Left renal cortex interstitium (tissue), 4 donors: ENCODE measurements around the gene PCMTD2. TPM values are rescaled to one million over a fixed set of nuclear protein-coding genes. Genes with fewer than 3 reads are reported as not detected.

Source experiments
- DNase-seq, 4 donors: peaks; one replicate each; pipeline ENCODE4 v3.0.0-alpha.2; 2013; ENCODE audit warnings: low read depth in 4 of 4, low spot score in 2 of 4, missing footprints in 1 of 4
- polyA plus RNA-seq, 4 donors: library from polyadenylated mRNA; unstranded; fragments of 120-200 nt; gene quantifications; one replicate each; pipeline ENCODE4 v1.2.1, GENCODE V29; 2013; ENCODE audit not compliant: insufficient read length in 4 of 4

Gene PCMTD2
- polyA plus RNA-seq, 4 donors = 128 to 206 (median 158) TPM

- no peak for DNase-seq
Observed at GRCh38 chr20:64254571-64255360, 782 bp upstream of the PCMTD2 start.

GRCh38 chr20:64256282-64256935, 861 bp downstream of the PCMTD2 start:
- no peak for DNase-seq

- DNase-seq = no peak
Observed at GRCh38 chr20:64257107-64257757, 1.7 kb downstream of the PCMTD2 start.

- no peak for DNase-seq
Observed at GRCh38 chr20:64258071-64258823, 2.7 kb downstream of the PCMTD2 start.

- no peak for DNase-seq
Observed at GRCh38 chr20:64260239-64260638, 4.7 kb downstream of the PCMTD2 start.

- peak; percentile 24 to 53 (median 42) for DNase-seq
Observed at GRCh38 chr20:64261138-64261537, 5.6 kb downstream of the PCMTD2 start.

GRCh38 chr20:64264091-64264490, 8.5 kb downstream of the PCMTD2 start:
- DNase-seq = no peak

GRCh38 chr20:64265201-64265600, 9.7 kb downstream of the PCMTD2 start:
- DNase-seq = no peak

- DNase-seq = no peak
Observed at GRCh38 chr20:64266988-64267387, 11.4 kb downstream of the PCMTD2 start.

GRCh38 chr20:64268174-64268573, 12.6 kb downstream of the PCMTD2 start:
- DNase-seq = no peak

GRCh38 chr20:64269604-64270411, 14.3 kb downstream of the PCMTD2 start:
- no peak for DNase-seq

GRCh38 chr20:64271636-64272035, 16.1 kb downstream of the PCMTD2 start:
- DNase-seq = no peak

- DNase-seq = no peak
Observed at GRCh38 chr20:64273109-64273508, 17.6 kb downstream of the PCMTD2 start.

- DNase-seq = no peak
Observed at GRCh38 chr20:64276817-64277216, 21.3 kb downstream of the PCMTD2 start.

- DNase-seq = no peak
Observed at GRCh38 chr20:64277571-64278316, 22.2 kb downstream of the PCMTD2 start.

- DNase-seq = no peak
Observed at GRCh38 chr20:64278317-64278681, 22.8 kb downstream of the PCMTD2 start.

- DNase-seq = no peak
Observed at GRCh38 chr20:64279826-64280459, 24.4 kb downstream of the PCMTD2 start.

- DNase-seq = no peak
Observed at GRCh38 chr20:64280460-64280843, 24.9 kb downstream of the PCMTD2 start.

- DNase-seq = no peak
Observed at GRCh38 chr20:64283646-64284045, 28.1 kb downstream of the PCMTD2 start.
